GM12878 (cell line): Measurements from ENCODE around the gene TDRD7. TPM values are rescaled to one million over a fixed set of nuclear protein-coding genes. Genes with fewer than 3 reads are reported as not detected.
A peak's percentile ranks its signal among the peaks of the same experiment; 100 is the strongest.

Experiments
- ATAC-seq: fragments of 200-7000 bp; cut with Tn5 transposase; 3 replicates; pipeline ENCODE4 v1.9.1; 2020; ENCODE audit warnings: mild to moderate bottlenecking, moderate library complexity
- BruUV-seq: library from RNA; stranded (reverse); fragments of 400-500 nt; replicated peaks from 2 replicates; lab custom pipeline; 2021; lab: Mats Ljungman, UMichigan
- CTCF ChIA-PET: fragments of 300-600 bp; sonication (Branson Sonifier 250); formaldehyde crosslinking; extraction: SDS; loops from one replicate; lab custom pipeline; 2021; ENCODE audit warnings: inconsistent platforms; lab: Yijun Ruan, JAX
- POLR2A ChIA-PET: fragments of 350-600 bp; formaldehyde crosslinking; extraction: SDS; loops from one replicate; lab custom pipeline; 2021; ENCODE audit warnings: inconsistent platforms; lab: Charles Lee
- RAD21 ChIA-PET: fragments of 300-600 bp; sonication (Branson Sonifier 250); formaldehyde crosslinking; loops from one replicate; lab custom pipeline; 2023; ENCODE audit warnings: antibody characterized with exemption; ENCODE audit not compliant: unreplicated experiment; lab: Charles Lee
- SMC1A ChIA-PET: fragments of 300-600 bp; sonication (Branson Sonifier 250); formaldehyde crosslinking; loops from one replicate; lab custom pipeline; 2023; ENCODE audit not compliant: unreplicated experiment, uncharacterized antibody; lab: Charles Lee
- DNase-seq: peaks from one replicate; pipeline ENCODE4 v3.0.0-alpha.2; 2011; ENCODE audit warnings: low read depth, low spot score
- FAIRE-seq: peaks from 3 replicates; lab custom pipeline; 2011; peaks lifted over from hg19 to GRCh38; lab: Jason Lieb, UNC
- H2AFZ ChIP-seq: 2 replicates; pipeline ENCODE4 v1.6.0; 2011; ENCODE audit warnings: low read depth, low read length, control low read depth; ENCODE audit not compliant: control insufficient read depth
- H3K27ac ChIP-seq: 2 replicates; pipeline ENCODE4 v1.5.1; 2011; ENCODE audit warnings: control low read depth; ENCODE audit not compliant: control insufficient read depth, insufficient read depth
- H3K27me3 ChIP-seq, 2 experiments: replicated peaks in 1 of 2; 2 replicates each; pipeline versions ENCODE4 v1.6.0 to v1.6.1; 2011; ENCODE audit warnings: low read length in 1 of 2; ENCODE audit not compliant: control insufficient read depth in 2 of 2, insufficient read depth in 2 of 2
- H3K36me3 ChIP-seq, 2 experiments: 2 replicates each; pipeline ENCODE4 v1.5.1; 2011; ENCODE audit warnings: low read length in 1 of 2; ENCODE audit not compliant: control insufficient read depth in 2 of 2, insufficient read depth in 2 of 2
- H3K4me1 ChIP-seq: 2 replicates; pipeline ENCODE4 v1.6.1; 2011; ENCODE audit warnings: mild to moderate bottlenecking, low read length, moderate library complexity, mixed read lengths; ENCODE audit not compliant: control insufficient read depth, insufficient read depth
- H3K4me2 ChIP-seq: 2 replicates; pipeline ENCODE4 v1.6.0; 2011; ENCODE audit warnings: control low read depth; ENCODE audit not compliant: control insufficient read depth, insufficient read depth
- H3K4me3 ChIP-seq: fragments of 200-600 bp; sonication (generic); 2 replicates; pipeline ENCODE4 v1.5.1; 2016
- H3K79me2 ChIP-seq: 2 replicates; pipeline ENCODE4 v1.6.0; 2011; ENCODE audit warnings: low read length; ENCODE audit not compliant: control insufficient read depth, insufficient read depth
- H3K9ac ChIP-seq: 2 replicates; pipeline ENCODE4 v1.8.0; 2011; ENCODE audit warnings: low read length, control low read depth, mixed read lengths; ENCODE audit not compliant: control insufficient read depth, insufficient read depth
- H3K9me3 ChIP-seq: replicated peaks from 3 replicates; pipeline ENCODE4 v1.5.1; 2011; ENCODE audit warnings: mild to moderate bottlenecking, low read length; ENCODE audit not compliant: control insufficient read depth, insufficient read depth
- H4K20me1 ChIP-seq: 2 replicates; pipeline ENCODE4 v1.6.0; 2011; ENCODE audit not compliant: control insufficient read depth, insufficient read depth
- CHD2 ChIP-seq: IDR thresholded peaks from 2 replicates; pipeline ENCODE4 v1.6.1; 2011; ENCODE audit warnings: low read depth, low read length, improper control_type of control experiment, borderline replicate concordance
- CHD4 ChIP-seq: fragments of 200-600 bp; sonication (generic); IDR thresholded peaks from 2 replicates; pipeline ENCODE4 v1.6.1; 2016; ENCODE audit warnings: mild to moderate bottlenecking
- DPF2 ChIP-seq: fragments of 450-650 bp; IDR thresholded peaks from 2 replicates; pipeline ENCODE4 v1.6.1; 2017; ENCODE audit warnings: mild to moderate bottlenecking
- ETV6 ChIP-seq, 2 experiments: fragments of 450-650 bp in 1 of 2; IDR thresholded peaks in 1 of 2; conservative IDR thresholded peaks in 1 of 2; 2 replicates each; pipeline ENCODE4 v1.6.1; 2014; ENCODE audit warnings: antibody characterized with exemption in 1 of 2, borderline replicate concordance in 1 of 2, low read depth in 1 of 2, mild to moderate bottlenecking in 1 of 2, moderate library complexity in 1 of 2
- IRF3 ChIP-seq: fragments of 450-650 bp; IDR thresholded peaks from 2 replicates; pipeline ENCODE4 v1.6.1; 2014; ENCODE audit warnings: mild to moderate bottlenecking
- MEF2B ChIP-seq: fragments of 450-650 bp; IDR thresholded peaks from 2 replicates; pipeline ENCODE4 v1.6.1; 2018; ENCODE audit warnings: mild to moderate bottlenecking, moderate library complexity; ENCODE audit not compliant: partially characterized antibody, poor library complexity, severe bottlenecking
- RCOR1 ChIP-seq: conservative IDR thresholded peaks from 2 replicates; pipeline ENCODE4 v1.6.1; 2012; ENCODE audit warnings: low read depth, low read length, improper control_type of control experiment
- STAT1 ChIP-seq: fragments of 450-650 bp; conservative IDR thresholded peaks from 2 replicates; pipeline ENCODE4 v1.6.1; 2014; ENCODE audit warnings: antibody characterized with exemption, mild to moderate bottlenecking
- TARDBP ChIP-seq: IDR thresholded peaks from 2 replicates; pipeline ENCODE4 v1.6.1; 2016; ENCODE audit warnings: borderline replicate concordance
- TCF12 ChIP-seq: IDR thresholded peaks from 2 replicates; pipeline ENCODE4 v1.6.1; 2011; ENCODE audit warnings: low read depth, mild to moderate bottlenecking, low read length
- ZNF687 ChIP-seq: fragments of 450-650 bp; IDR thresholded peaks from 2 replicates; pipeline ENCODE4 v1.6.1; 2017; ENCODE audit warnings: mild to moderate bottlenecking, moderate library complexity
- ZZZ3 ChIP-seq: IDR thresholded peaks from 2 replicates; pipeline ENCODE4 v1.6.1; 2011; ENCODE audit warnings: low read depth; ENCODE audit not compliant: control insufficient read depth, insufficient read length
- WGBS: methylation state at CpG from one replicate; pipeline ENCODE4 v1.1.6; 2016; ENCODE audit warnings: low lambda C conversion rate; ENCODE audit not compliant: insufficient replicate concordance, insufficient coverage; ENCODE audit errors: missing lambda C conversion rate; 5-methylcytosine and 5-hydroxymethylcytosine counted together
- in situ Hi-C: fragments of 300-500 bp; cut with MboI; formaldehyde crosslinking; loops from 9 replicates; pipeline ENCODE4 v1.14.3; 2018; ENCODE audit warnings: mixed read lengths
- intact Hi-C: fragments of 100-400 bp; cut with micrococcal nuclease; formaldehyde crosslinking; loops from one replicate; pipeline ENCODE4 v1.14.2; 2022; ENCODE audit not compliant: unreplicated experiment
- polyA plus RNA-seq, 11 experiments: library from polyadenylated mRNA; depleted of rRNA in 4 of 11; unstranded in 6 of 11; stranded (reverse) in 5 of 11; fragments of >200 nt; fragmentation: Nextera tagmentation in 4 of 11; fragmentation: Illumina TruSeq in 1 of 11; extraction: Ambion mirVana in 4 of 11; extraction: Trizol in 1 of 11; gene quantifications; 1 replicate in 1 of 11; 2 replicates in 10 of 11; pipeline versions ENCODE4 v1.2.1 to v1.2.3, GENCODE V29; 2011 to 2016; ENCODE audit warnings: inconsistent platforms in 2 of 11, missing spikeins in 2 of 11, low read depth in 1 of 11
- total RNA-seq, 4 experiments: library from RNA; depleted of rRNA in 3 of 4; stranded (reverse); fragments of >200 nt in 3 of 4; fragmentation: Illumina TruSeq in 1 of 4; extraction: Trizol in 1 of 4; gene quantifications; 2 replicates each; pipeline versions ENCODE4 v1.2.1 to v1.2.3, GENCODE V29; 2013 to 2021
- TF ChIP-seq, protein P1 (sequence below): IDR thresholded peaks from 2 replicates; pipeline ENCODE4 v1.6.1; 2011; ENCODE audit warnings: low read depth, low read length, improper control_type of control experiment, borderline replicate concordance
- TF ChIP-seq, protein P2 (sequence below): IDR thresholded peaks from 2 replicates; pipeline ENCODE4 v1.6.1; 2012; ENCODE audit warnings: low read length, inconsistent platforms

TDRD7 gene
- total and polyA plus RNA-seq, 10 of the 15 experiments (the other 5 are each of a cell fraction or from before 2014, with no cell fraction given), result 5.7 to 26.4 (median 16.2) TPM

- ChIA-PET CTCF (interaction anchor here (1.2 to 5.9 kb wide), 5 partner anchors 19 to 45 kb away, joined by 3 to 40 read pairs (median 4); no protein-coding TSS in a partner anchor), POLR2A (interaction anchor here (0.8 to 1.8 kb wide), 4 partner anchors 9 to 68 kb away, joined by 3 to 5 read pairs (median 4); no protein-coding TSS in a partner anchor), RAD21 (interaction anchor here (1.1 to 2.4 kb wide), 4 partner anchors 14 to 135 kb away, joined by 3 to 25 read pairs (median 4); no protein-coding TSS in a partner anchor), SMC1A (interaction anchor here (0.7 to 4.5 kb wide), 9 partner anchors 9 to 493 kb away, joined by 3 to 29 read pairs (median 4); no protein-coding TSS in a partner anchor)
- WGBS, result 2% methylated on average over 3 of the region's 3 CpGs
- FAIRE-seq (peak; percentile 71), ATAC-seq (peak; percentile 82), DNase-seq (peak; percentile 53)
- H3K4me1 ChIP-seq, result peaks cover 48% of the 10 kb centered on the region
- peaks cover 1% of the 10 kb centered on the region; the same call in 2 of the 3 replicates for H3K9me3 ChIP-seq
- H3K79me2 ChIP-seq, result no peaks in the 10 kb centered on the region
- H2AFZ ChIP-seq, result no peak overlapping the region
- intact Hi-C loops (loop anchor here (10.0 kb wide), 1 partner anchor 113 kb away; no protein-coding TSS in a partner anchor), in situ Hi-C loops (no loop called here)
- H4K20me1 ChIP-seq, result no peaks in the 10 kb centered on the region
- no peak overlapping the region for H3K27ac ChIP-seq
- no peaks in the 10 kb centered on the region for H3K27me3 ChIP-seq
- peak overlapping the region; percentile 11; the same call in 1 of the 2 replicates for H3K4me3 ChIP-seq
- H3K4me2 ChIP-seq, result peak overlapping the region; percentile 51; the same call in 1 of the 2 replicates
- no peaks in the 10 kb centered on the region for H3K36me3 ChIP-seq
- H3K9ac ChIP-seq, result no peak overlapping the region
- BruUV-seq, result no TSS peak
- TF ChIP-seq ETV6 (conservative IDR thresholded peaks at IDR 0.05 in 1 of 2, IDR thresholded peaks at IDR 0.05 in 1 of 2; ENCODE audit: borderline replicate concordance in 1 of 2, low read depth in 1 of 2), result peak in 1 of 2 experiments; percentile 39; a peak in 1 of 4 replicates
- no peak for TF ChIP-seq TARDBP
- TF ChIP-seq, protein P1, sequence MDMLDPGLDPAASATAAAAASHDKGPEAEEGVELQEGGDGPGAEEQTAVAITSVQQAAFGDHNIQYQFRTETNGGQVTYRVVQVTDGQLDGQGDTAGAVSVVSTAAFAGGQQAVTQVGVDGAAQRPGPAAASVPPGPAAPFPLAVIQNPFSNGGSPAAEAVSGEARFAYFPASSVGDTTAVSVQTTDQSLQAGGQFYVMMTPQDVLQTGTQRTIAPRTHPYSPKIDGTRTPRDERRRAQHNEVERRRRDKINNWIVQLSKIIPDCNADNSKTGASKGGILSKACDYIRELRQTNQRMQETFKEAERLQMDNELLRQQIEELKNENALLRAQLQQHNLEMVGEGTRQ, result no peak
- no peak for TF ChIP-seq RCOR1
- no peak for TF ChIP-seq STAT1
- peak; percentile 83 for TF ChIP-seq MEF2B
- TF ChIP-seq CHD2, result no peak
- TF ChIP-seq, protein P2, sequence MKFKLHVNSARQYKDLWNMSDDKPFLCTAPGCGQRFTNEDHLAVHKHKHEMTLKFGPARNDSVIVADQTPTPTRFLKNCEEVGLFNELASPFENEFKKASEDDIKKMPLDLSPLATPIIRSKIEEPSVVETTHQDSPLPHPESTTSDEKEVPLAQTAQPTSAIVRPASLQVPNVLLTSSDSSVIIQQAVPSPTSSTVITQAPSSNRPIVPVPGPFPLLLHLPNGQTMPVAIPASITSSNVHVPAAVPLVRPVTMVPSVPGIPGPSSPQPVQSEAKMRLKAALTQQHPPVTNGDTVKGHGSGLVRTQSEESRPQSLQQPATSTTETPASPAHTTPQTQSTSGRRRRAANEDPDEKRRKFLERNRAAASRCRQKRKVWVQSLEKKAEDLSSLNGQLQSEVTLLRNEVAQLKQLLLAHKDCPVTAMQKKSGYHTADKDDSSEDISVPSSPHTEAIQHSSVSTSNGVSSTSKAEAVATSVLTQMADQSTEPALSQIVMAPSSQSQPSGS, result peak; percentile 76
- TF ChIP-seq DPF2, result peak; percentile 59; the same call in 1 of the 2 replicates
- TF ChIP-seq ZNF687, result no peak
- no peak for TF ChIP-seq CHD4
- no peak for TF ChIP-seq IRF3
- no peak for TF ChIP-seq ZZZ3
- no peak for TF ChIP-seq TCF12
Measured at GRCh38 chr9:97367729-97368128, 44.2 kb upstream of the TDRD7 start.
